Measurements from ENCODE around the gene ROBO1. TPM values are rescaled to one million over a fixed set of nuclear protein-coding genes. Genes with fewer than 3 reads are reported as not detected.
A peak's percentile ranks its signal among the peaks of the same experiment; 100 is the strongest.

Gene ROBO1
- total and polyA plus RNA-seq, 2 of the 8 experiments (the other 6 are each of a cell fraction or from before 2014, with no cell fraction given) = 51.4 to 91.0 TPM

DNA sequence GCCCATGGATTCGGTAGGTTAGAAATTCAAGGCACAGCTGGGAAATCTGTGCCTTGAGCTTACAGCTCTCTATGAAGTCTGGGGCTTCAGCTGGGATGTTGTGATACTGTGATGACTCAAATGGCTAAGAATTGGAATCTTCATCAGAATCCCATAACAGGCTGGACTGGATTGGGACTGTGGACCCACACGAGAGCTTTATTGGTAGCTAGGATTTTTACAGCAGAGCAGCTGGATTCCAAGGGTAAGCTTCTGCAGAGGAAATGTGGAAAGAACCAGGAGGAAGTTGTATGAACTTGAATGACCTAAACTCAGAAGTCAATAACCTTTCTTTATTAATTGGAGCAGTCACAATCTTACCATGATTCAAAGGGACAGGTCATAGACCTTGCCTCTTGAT lies 1187.1 kb downstream of the ROBO1 start:
- no peaks in the 10 kb centered on the region for H3K27me3 ChIP-seq (replicated peaks in 1 of 4; ENCODE audit: control insufficient read depth in 3 of 4, extremely low read depth in 1 of 4, insufficient read depth in 3 of 4, low read length in 3 of 4)
- H2AK5ac ChIP-seq (ENCODE audit: low read depth, low read length) = 0 out of 2 replicates have a peak overlapping the region, but pooled peaks have one; percentile 10
- peak; percentile 7 for FAIRE-seq
- no peaks in the 10 kb centered on the region for H3K23me2 ChIP-seq (ENCODE audit: low read depth, low read length)
- no peak overlapping the region for H2BK20ac ChIP-seq (ENCODE audit: low read length)
- H3K4me2 ChIP-seq (ENCODE audit: insufficient read depth in 1 of 2, low read depth in 2 of 2, low read length in 2 of 2) = no peak overlapping the region
- H3K36me3 ChIP-seq (ENCODE audit: control insufficient read depth in 2 of 4, insufficient read depth in 4 of 4, low read length in 3 of 4) = no peaks in the 10 kb centered on the region
- peak overlapping the region; percentile 6 for H4K91ac ChIP-seq (replicated peaks; ENCODE audit: insufficient read length, low read length)
- H2BK120ac ChIP-seq (replicated peaks; ENCODE audit: low read depth, low read length) = peak overlapping the region; percentile 97
- no peaks in the 10 kb centered on the region for H4K20me1 ChIP-seq (replicated peaks in 1 of 2; ENCODE audit: control insufficient read depth in 1 of 2, insufficient read depth in 2 of 2, low read length in 2 of 2)
- H4K8ac ChIP-seq (ENCODE audit: extremely low read depth, insufficient read depth, low read length) = no peak overlapping the region
- H3K56ac ChIP-seq (replicated peaks; ENCODE audit: insufficient read length, low read depth, low read length) = no peak overlapping the region
- no peak overlapping the region for H3K9ac ChIP-seq (replicated peaks in 1 of 4; ENCODE audit: extremely low read depth in 1 of 4, low read depth in 3 of 4, low read length in 3 of 4)
- H3K9me3 ChIP-seq (ENCODE audit: insufficient read depth in 2 of 2, low read depth in 1 of 2, low read length in 1 of 2) = no peaks in the 10 kb centered on the region; a peak in 1 of 4 replicates
- H3K4me1 ChIP-seq (replicated peaks in 1 of 4; ENCODE audit: control insufficient read depth in 3 of 4, insufficient read depth in 4 of 4, low read length in 3 of 4) = peaks cover 0 to 3% (median 1%) of the 10 kb centered on the region in 4 experiments; a peak in 1 of 7 replicates
- H3K23ac ChIP-seq (ENCODE audit: insufficient read length) = no peak overlapping the region
- peak overlapping the region; percentile 81 for H3K18ac ChIP-seq (ENCODE audit: extremely low read depth, low read length)
- H2AFZ ChIP-seq (ENCODE audit: low read length) = peak overlapping the region; percentile 40; the same call in 1 of the 2 replicates
- no peak overlapping the region for H3K14ac ChIP-seq (ENCODE audit: insufficient read length)
- peak overlapping the region; percentile 31 for H4K5ac ChIP-seq (ENCODE audit: insufficient read length, low read depth, low read length)
- CTCF ChIA-PET (ENCODE audit: partially characterized antibody) = interaction anchor here (0.7 kb wide), 1 partner anchor 306 kb away, joined by 3 read pairs; no protein-coding TSS in a partner anchor
- H2BK15ac ChIP-seq (ENCODE audit: low read length) = no peak overlapping the region
- 82% methylated on average over 2 of the region's 2 CpGs; no CpG with 5 or more reads in 1 of the 2 experiments for WGBS, 2 experiments (ENCODE audit: extremely low coverage in 1 of 2, insufficient coverage in 1 of 2, insufficient read length in 1 of 2, insufficient replicate concordance in 2 of 2, low coverage in 1 of 2, low lambda C conversion rate in 2 of 2, missing lambda C conversion rate in 1 of 2)
- H3K79me1 ChIP-seq (ENCODE audit: low read depth, low read length) = no peaks in the 10 kb centered on the region
- H3K79me2 ChIP-seq (ENCODE audit: control insufficient read depth in 1 of 2, insufficient read depth in 2 of 2, low read length in 2 of 2) = no peaks in the 10 kb centered on the region
- peak overlapping the region; percentile 45; the same call in 1 of the 2 replicates for H2BK12ac ChIP-seq (ENCODE audit: low read depth, low read length)
- H3K4me3 ChIP-seq (ENCODE audit: extremely low read depth in 1 of 4, insufficient read depth in 2 of 4, low read depth in 3 of 4, low read length in 4 of 4) = no peak overlapping the region
- no peak overlapping the region for H3K27ac ChIP-seq (ENCODE audit: low read depth, low read length)
- peak overlapping the region; percentile 84; the same call in 1 of the 2 replicates for H2BK5ac ChIP-seq (ENCODE audit: low read depth, low read length)
- H3K4ac ChIP-seq (replicated peaks; ENCODE audit: insufficient read length, low read depth, low read length) = no peak overlapping the region
- POLR2A ChIA-PET (ENCODE audit: partially characterized antibody) = no interaction called here
- DNase-seq (ENCODE audit: low read depth in 1 of 2, low spot score in 2 of 2) = no peak
- TF ChIP-seq RFX5 (IDR thresholded peaks at IDR 0.05; ENCODE audit: borderline replicate concordance, low read depth, low read length) = no peak
- TF ChIP-seq, protein P1, sequence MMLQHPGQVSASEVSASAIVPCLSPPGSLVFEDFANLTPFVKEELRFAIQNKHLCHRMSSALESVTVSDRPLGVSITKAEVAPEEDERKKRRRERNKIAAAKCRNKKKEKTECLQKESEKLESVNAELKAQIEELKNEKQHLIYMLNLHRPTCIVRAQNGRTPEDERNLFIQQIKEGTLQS (IDR thresholded peaks at IDR 0.05; ENCODE audit: insufficient read depth, low read depth, low read length) = no peak
